GM18499 (cell line): ENCODE data around the gene ZMIZ1.

Source experiments
- ATAC-seq: cut with Tn5 transposase; IDR thresholded peaks from one replicate; pipeline ENCODE4 v1.9.1; 2021; ENCODE audit warnings: moderate number of reproducible peaks; ENCODE audit not compliant: insufficient read depth, unreplicated experiment

Gene ZMIZ1

DNA sequence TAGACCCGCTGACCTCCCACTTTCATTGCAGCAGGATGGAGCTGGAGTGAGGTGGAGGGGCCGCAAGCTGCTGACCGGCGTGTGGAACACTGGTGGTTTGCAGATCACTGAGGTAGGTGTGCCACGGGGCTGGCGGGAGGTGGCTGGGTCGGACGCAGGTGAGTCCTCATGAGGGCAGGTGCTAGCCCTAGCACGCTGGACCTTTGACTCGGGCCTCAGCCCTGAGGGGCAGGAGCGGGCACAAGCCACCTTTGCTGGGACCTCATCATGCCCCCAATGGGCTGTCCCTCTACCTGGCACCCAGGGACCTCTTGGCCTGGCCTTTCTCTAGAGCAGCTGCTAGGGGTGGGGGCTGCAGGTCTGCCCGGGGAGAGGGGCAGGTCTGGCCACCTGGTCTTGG is 93.3 kb downstream of the ZMIZ1 start:
- no peak for ATAC-seq

- ATAC-seq = no peak
These were observed 94.3 kb downstream of the ZMIZ1 start for GRCh38 chr10:79162861-79163665.

- ATAC-seq = no peak
These were observed 94.9 kb downstream of the ZMIZ1 start for GRCh38 chr10:79163666-79163975.

DNA sequence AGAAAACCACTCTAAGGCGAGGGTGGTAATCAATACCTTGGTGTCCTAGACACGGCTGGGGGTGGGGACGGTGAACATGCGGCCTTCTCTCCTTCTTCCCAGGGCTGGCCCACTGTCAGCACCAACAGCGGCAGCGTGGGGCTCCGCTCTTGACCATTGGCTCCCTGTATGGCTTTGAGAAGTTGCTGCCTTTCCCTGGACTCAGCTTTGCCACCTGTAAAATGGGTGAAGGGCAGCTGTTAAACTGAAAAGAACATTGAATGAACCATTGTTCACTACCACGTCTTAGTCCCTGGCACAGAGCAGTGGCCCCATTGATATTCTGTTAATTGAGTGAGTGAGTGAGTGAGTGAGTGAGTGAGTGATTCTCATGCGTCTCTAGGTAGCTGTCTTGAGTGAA is 95.3 kb downstream of the ZMIZ1 start:
- no peak for ATAC-seq

DNA sequence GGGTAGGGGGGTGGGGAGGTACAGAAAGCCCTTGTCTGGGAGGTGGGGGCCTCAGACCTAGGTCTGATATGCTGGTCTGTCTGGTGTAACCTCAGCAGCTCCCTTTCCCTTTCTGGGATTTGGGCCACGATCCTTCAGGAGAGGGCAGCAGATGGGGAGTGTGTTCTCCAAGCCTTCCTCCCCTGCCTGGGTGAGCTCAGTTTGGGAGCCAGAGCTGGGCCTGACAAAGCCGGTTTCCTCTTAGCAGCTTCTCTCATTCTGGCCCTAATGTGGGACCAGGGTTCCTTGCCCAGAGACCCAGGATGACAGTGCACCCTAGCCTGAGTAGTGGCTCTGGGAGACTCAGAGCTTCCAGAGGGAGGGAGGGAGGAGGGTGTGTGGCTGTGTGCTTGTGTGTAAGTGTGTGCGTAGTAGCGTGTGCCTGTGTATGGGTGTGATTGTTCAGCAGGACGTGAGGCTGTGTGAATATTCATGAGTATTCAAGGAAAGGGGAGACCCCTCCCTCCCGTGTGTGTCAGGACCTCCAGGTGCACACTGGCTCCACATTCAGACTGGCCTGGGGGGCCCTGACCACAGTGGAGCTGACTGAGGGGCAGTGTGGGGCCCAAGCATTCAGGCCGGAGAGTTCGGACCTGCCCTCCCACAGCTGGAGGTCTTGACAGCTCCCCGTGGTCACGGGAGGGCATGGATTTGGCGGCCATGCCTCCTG is 96.5 kb downstream of the ZMIZ1 start:
- ATAC-seq = no peak

GRCh38 chr10:79166312-79166721 is 97.6 kb downstream of the ZMIZ1 start:
- no peak for ATAC-seq

GRCh38 chr10:79166741-79167140 is 98.0 kb downstream of the ZMIZ1 start:
- ATAC-seq = no peak

DNA sequence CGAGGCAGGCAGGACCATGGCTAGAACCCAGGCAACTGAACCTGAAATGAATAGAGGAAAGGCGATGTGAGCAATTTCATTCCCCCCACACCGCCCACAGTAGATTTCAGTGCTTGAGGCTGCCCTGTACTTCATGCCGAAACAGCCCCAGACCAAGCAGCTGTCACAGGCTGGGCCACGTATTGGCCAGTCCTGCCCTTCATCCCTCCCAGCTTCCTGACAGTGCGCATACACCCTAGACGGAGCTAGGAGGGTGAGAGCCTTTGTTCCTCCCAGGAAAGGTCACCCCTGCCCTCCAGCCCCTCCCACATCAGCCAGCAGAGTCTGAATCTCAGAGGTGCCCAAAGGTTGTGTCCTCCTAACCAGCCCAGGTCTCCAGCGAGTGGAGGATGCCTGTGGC is 98.8 kb downstream of the ZMIZ1 start:
- ATAC-seq = no peak

- no peak for ATAC-seq
These were observed 99.4 kb downstream of the ZMIZ1 start for GRCh38 chr10:79168210-79168609.

- no peak for ATAC-seq
These were observed 101.5 kb downstream of the ZMIZ1 start for GRCh38 chr10:79170226-79170752.

DNA sequence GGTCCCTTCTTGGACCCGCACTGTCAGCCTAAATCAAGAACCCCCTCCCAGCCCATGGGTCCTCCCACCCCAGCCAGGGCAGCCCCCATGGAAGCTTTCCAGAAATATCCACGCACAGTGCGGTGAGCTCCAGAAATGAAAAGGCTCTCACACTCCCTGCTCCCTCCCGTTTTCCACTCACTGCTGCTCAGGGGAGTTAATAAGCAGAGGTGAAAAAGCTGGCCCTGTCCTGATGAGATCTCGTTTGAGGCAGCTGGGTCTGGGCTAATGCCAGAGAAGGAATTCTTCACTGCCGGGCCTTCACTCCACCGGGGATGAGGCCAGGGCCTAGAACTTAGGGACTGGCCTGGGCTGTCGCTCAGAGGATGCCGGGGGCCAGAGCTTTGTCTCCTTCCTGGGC is 102.2 kb downstream of the ZMIZ1 start:
- no peak for ATAC-seq

DNA sequence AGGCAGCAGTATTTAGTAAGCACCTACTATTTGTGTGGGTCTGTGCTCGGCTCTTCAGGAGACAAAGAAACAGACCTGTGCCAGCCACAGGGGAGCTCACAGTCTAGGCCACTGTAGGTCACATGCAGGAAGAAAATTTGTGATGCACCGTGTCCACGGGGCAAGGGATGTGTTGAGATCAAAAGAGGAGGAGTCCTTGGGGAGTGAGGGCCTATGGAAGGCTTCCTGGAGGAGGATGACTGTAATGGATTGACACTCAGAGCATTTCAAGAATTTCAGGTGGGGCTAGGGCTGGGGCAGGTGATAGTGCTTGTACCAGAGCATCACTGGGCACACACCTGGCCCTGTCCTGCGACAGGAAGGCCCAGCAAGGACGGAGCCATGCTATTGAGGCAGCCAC is 102.7 kb downstream of the ZMIZ1 start:
- no peak for ATAC-seq

DNA sequence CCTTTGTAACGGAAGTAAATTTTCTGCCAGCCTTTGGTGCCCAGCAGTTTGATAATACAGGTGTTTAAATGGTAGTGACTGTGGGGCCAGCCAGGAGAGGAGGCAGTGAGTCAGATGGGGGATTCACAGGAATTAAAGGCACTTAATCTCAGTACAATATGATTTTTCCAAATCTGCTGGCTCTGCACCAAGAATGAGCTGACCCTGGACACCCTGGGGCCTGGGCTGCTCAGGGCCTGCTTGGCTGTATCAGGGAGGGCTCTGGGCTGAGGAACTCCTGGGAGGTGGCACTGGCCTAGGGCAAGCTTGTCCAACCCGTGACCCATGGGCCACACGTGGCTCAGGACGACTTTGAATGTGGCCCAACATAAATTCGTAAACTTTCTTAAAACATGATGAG is 104.1 kb downstream of the ZMIZ1 start:
- ATAC-seq = no peak

- no peak for ATAC-seq
These were observed 105.0 kb downstream of the ZMIZ1 start for GRCh38 chr10:79173582-79174262.

- ATAC-seq = no peak
These were observed 107.3 kb downstream of the ZMIZ1 start for GRCh38 chr10:79176052-79176501.

- no peak for ATAC-seq
These were observed 108.3 kb downstream of the ZMIZ1 start for GRCh38 chr10:79176949-79177602.

GRCh38 chr10:79178070-79178576 is 109.4 kb downstream of the ZMIZ1 start:
- no peak for ATAC-seq

DNA sequence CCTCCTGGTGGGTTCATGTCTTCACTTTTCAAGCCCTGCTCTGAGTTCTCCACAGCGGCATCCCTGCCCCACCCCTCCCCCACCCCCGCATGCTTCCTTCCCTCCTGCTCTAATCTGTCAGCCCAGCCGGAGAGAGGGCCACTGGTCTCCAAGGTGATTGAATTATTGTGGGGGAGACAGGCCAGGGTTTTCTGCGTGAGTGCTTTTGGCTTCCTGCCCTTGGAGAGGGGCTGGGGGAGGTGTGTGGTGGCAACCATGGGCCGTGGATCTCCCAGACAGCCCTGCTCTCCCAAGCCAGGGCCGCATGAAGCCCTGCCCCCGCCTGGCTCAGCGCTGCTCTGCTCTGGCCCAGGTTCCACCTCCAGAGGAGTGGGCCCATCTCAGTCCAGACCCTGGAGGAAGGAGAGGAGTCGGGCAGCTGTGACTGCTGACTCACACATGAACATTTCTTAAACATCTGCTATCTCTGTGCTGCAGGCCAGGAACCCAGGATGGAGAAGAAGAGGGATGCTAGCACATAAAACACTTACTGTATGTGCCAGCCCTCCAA is 109.9 kb downstream of the ZMIZ1 start:
- ATAC-seq = no peak

DNA sequence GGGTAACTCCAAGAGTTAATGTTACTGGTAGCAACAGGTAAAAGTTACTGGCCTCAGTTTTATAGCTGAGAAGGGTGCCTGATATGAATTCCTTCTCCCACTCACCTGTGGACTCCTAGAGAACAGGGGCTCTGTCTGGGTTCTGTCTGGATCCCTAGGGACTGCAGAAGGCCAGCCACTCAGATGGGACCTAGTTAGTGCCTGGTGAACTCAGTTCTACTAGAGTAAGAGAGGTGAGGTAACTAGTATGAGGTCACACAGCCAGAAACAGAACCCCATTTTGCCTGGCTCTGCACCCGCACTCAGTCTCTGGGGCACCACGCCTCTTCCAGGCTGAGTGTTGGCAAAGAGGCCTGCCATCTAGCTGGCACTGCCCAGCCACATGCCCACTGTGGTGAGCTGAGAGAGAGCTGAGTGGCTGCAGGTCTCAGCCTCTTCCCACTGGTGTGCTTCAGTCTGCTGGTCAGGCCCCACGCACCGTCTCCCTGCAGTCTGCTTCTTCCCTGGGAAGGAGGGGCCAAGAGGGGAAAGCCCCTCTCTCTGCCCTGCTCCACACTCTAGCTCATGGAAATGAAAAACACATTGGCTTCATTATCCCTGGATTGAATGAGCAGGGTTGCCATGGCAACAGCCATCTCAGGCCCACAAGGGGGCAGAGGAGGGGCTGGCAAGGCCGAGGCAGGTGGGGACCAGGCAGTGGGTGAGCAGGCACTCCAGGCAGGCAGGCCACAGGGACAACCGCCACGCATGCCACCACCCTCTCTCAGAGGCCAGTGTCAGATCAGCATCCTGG is 110.6 kb downstream of the ZMIZ1 start:
- ATAC-seq = no peak
